ENCODE data around the gene HEPH.
"Not testable (repeated sequence)": the region's sequence is repeated elsewhere in the genome, so short reads cannot be mapped to it uniquely, and the experiment has no call there.

HEPH gene

GRCh38 chrX:66163849-66164411 is at the start of gene HEPH:
HEPH (plus strand) TSS chrX:66164247; CDS start chrX:66170571, 6,324 bp downstream.
- no peak within 1 kb of the TSS for H3K27ac Mint-ChIP-seq
- H3K27me3 Mint-ChIP-seq: peaks cover 2% of the 10 kb centered on the region
- no peak within 1 kb of the TSS for H3K4me3 Mint-ChIP-seq
- no peaks in the 10 kb centered on the region for H3K4me1 Mint-ChIP-seq (ENCODE audit: low read depth)
- no peaks in the 10 kb centered on the region for H3K36me3 Mint-ChIP-seq (ENCODE audit: low read depth)
- intact Hi-C loops (cut with micrococcal nuclease): no loop called here
- H3K9me3 Mint-ChIP-seq: no peaks in the 10 kb centered on the region

- H3K9me3 Mint-ChIP-seq; H3K4me1 Mint-ChIP-seq (ENCODE audit: low read depth); H3K27me3 Mint-ChIP-seq; H3K27ac Mint-ChIP-seq; H3K4me3 Mint-ChIP-seq; H3K36me3 Mint-ChIP-seq (ENCODE audit: low read depth): not testable (repeated sequence)
- intact Hi-C loops (cut with micrococcal nuclease): loop anchor here (10.0 kb wide), 1 partner anchor 124 kb away; no protein-coding TSS in a partner anchor
Measured at GRCh38 chrX:66118722-66119121, 45.3 kb upstream of the HEPH start.

- Mint-ChIP-seq H3K9me3 (peaks cover 10% of the 10 kb centered on the region), H3K27me3 (peaks cover 10% of the 10 kb centered on the region)
- H3K36me3 Mint-ChIP-seq (ENCODE audit: low read depth); H3K4me1 Mint-ChIP-seq (ENCODE audit: low read depth); intact Hi-C loops (cut with micrococcal nuclease); H3K4me3 Mint-ChIP-seq; H3K27ac Mint-ChIP-seq: not testable (repeated sequence)
Measured at GRCh38 chrX:66121354-66121753, 42.7 kb upstream of the HEPH start.

GRCh38 chrX:66126662-66127061 is 37.4 kb upstream of the HEPH start:
- Mint-ChIP-seq H3K36me3 (ENCODE audit: low read depth) (no peaks in the 10 kb centered on the region), H3K4me1 (ENCODE audit: low read depth) (peaks cover 6% of the 10 kb centered on the region), H3K27me3 (peaks cover 13% of the 10 kb centered on the region), H3K9me3 (peaks cover 10% of the 10 kb centered on the region), H3K27ac (no peak overlapping the region), H3K4me3 (no peak overlapping the region)
- intact Hi-C loops (cut with micrococcal nuclease): no loop called here

GRCh38 chrX:66130469-66130868 is 33.6 kb upstream of the HEPH start:
- H3K4me1 Mint-ChIP-seq (ENCODE audit: low read depth): no peaks in the 10 kb centered on the region
- no peak overlapping the region for H3K4me3 Mint-ChIP-seq
- H3K9me3 Mint-ChIP-seq: no peaks in the 10 kb centered on the region
- no peaks in the 10 kb centered on the region for H3K36me3 Mint-ChIP-seq (ENCODE audit: low read depth)
- intact Hi-C loops (cut with micrococcal nuclease): no loop called here
- H3K27ac Mint-ChIP-seq: no peak overlapping the region
- peaks cover 12% of the 10 kb centered on the region for H3K27me3 Mint-ChIP-seq

GRCh38 chrX:66135284-66135683 is 28.8 kb upstream of the HEPH start:
- H3K4me1 Mint-ChIP-seq (ENCODE audit: low read depth); H3K9me3 Mint-ChIP-seq; H3K27me3 Mint-ChIP-seq; H3K36me3 Mint-ChIP-seq (ENCODE audit: low read depth); H3K4me3 Mint-ChIP-seq; intact Hi-C loops (cut with micrococcal nuclease); H3K27ac Mint-ChIP-seq: not testable (repeated sequence)

GRCh38 chrX:66142351-66142750 is 21.7 kb upstream of the HEPH start:
- H3K4me3 Mint-ChIP-seq: no peak overlapping the region
- intact Hi-C loops (cut with micrococcal nuclease): no loop called here
- H3K27me3 Mint-ChIP-seq: no peaks in the 10 kb centered on the region
- H3K36me3 Mint-ChIP-seq (ENCODE audit: low read depth): no peaks in the 10 kb centered on the region
- H3K9me3 Mint-ChIP-seq: no peaks in the 10 kb centered on the region
- no peak overlapping the region for H3K27ac Mint-ChIP-seq
- H3K4me1 Mint-ChIP-seq (ENCODE audit: low read depth): no peaks in the 10 kb centered on the region

GRCh38 chrX:66144258-66144657 is 19.8 kb upstream of the HEPH start:
- H3K9me3 Mint-ChIP-seq: no peaks in the 10 kb centered on the region
- intact Hi-C loops (cut with micrococcal nuclease): no loop called here
- no peaks in the 10 kb centered on the region for H3K36me3 Mint-ChIP-seq (ENCODE audit: low read depth)
- no peak overlapping the region for H3K4me3 Mint-ChIP-seq
- no peak overlapping the region for H3K27ac Mint-ChIP-seq
- H3K27me3 Mint-ChIP-seq: no peaks in the 10 kb centered on the region
- no peaks in the 10 kb centered on the region for H3K4me1 Mint-ChIP-seq (ENCODE audit: low read depth)

GRCh38 chrX:66149519-66149918 is 14.5 kb upstream of the HEPH start:
- Mint-ChIP-seq H3K36me3 (ENCODE audit: low read depth) (no peaks in the 10 kb centered on the region), H3K4me1 (ENCODE audit: low read depth) (no peaks in the 10 kb centered on the region), H3K27me3 (no peaks in the 10 kb centered on the region), H3K4me3 (no peak overlapping the region), H3K9me3 (no peaks in the 10 kb centered on the region), H3K27ac (no peak overlapping the region)
- intact Hi-C loops (cut with micrococcal nuclease): no loop called here

- Mint-ChIP-seq H3K36me3 (ENCODE audit: low read depth) (no peaks in the 10 kb centered on the region), H3K27ac (no peak overlapping the region), H3K4me3 (no peak overlapping the region), H3K27me3 (no peaks in the 10 kb centered on the region), H3K9me3 (no peaks in the 10 kb centered on the region), H3K4me1 (ENCODE audit: low read depth) (no peaks in the 10 kb centered on the region)
- intact Hi-C loops (cut with micrococcal nuclease): no loop called here
Measured at GRCh38 chrX:66150163-66150562, 13.9 kb upstream of the HEPH start.

GRCh38 chrX:66162331-66162822 is 1.7 kb upstream of the HEPH start:
- peaks cover 2% of the 10 kb centered on the region for H3K27me3 Mint-ChIP-seq
- H3K36me3 Mint-ChIP-seq (ENCODE audit: low read depth): no peaks in the 10 kb centered on the region
- H3K27ac Mint-ChIP-seq: no peak overlapping the region
- H3K4me1 Mint-ChIP-seq (ENCODE audit: low read depth): no peaks in the 10 kb centered on the region
- H3K4me3 Mint-ChIP-seq: no peak overlapping the region
- intact Hi-C loops (cut with micrococcal nuclease): no loop called here
- H3K9me3 Mint-ChIP-seq: no peaks in the 10 kb centered on the region

GRCh38 chrX:66163447-66163846 is 600 bp upstream of the HEPH start:
- no peak overlapping the region for H3K27ac Mint-ChIP-seq

GRCh38 chrX:66164470-66164869 is 423 bp downstream of the HEPH start:
- Mint-ChIP-seq H3K4me3 (no peak overlapping the region), H3K9me3 (no peaks in the 10 kb centered on the region), H3K27me3 (peaks cover 2% of the 10 kb centered on the region), H3K4me1 (ENCODE audit: low read depth) (no peaks in the 10 kb centered on the region), H3K36me3 (ENCODE audit: low read depth) (no peaks in the 10 kb centered on the region), H3K27ac (no peak overlapping the region)
- intact Hi-C loops (cut with micrococcal nuclease): no loop called here

More at GRCh38 chrX:66163447-66163846, 600 bp upstream of the HEPH start:
- intact Hi-C loops (cut with micrococcal nuclease): no loop called here
- peaks cover 2% of the 10 kb centered on the region for H3K27me3 Mint-ChIP-seq
- no peaks in the 10 kb centered on the region for H3K36me3 Mint-ChIP-seq (ENCODE audit: low read depth)
- no peaks in the 10 kb centered on the region for H3K9me3 Mint-ChIP-seq
- H3K4me1 Mint-ChIP-seq (ENCODE audit: low read depth): no peaks in the 10 kb centered on the region
- no peak overlapping the region for H3K4me3 Mint-ChIP-seq

GRCh38 chrX:66164931-66165330 is 884 bp downstream of the HEPH start:
- H3K27ac Mint-ChIP-seq: no peak overlapping the region
- peaks cover 2% of the 10 kb centered on the region for H3K27me3 Mint-ChIP-seq
- H3K9me3 Mint-ChIP-seq: no peaks in the 10 kb centered on the region
- no peak overlapping the region for H3K4me3 Mint-ChIP-seq
- H3K36me3 Mint-ChIP-seq (ENCODE audit: low read depth): no peaks in the 10 kb centered on the region
- no peaks in the 10 kb centered on the region for H3K4me1 Mint-ChIP-seq (ENCODE audit: low read depth)
- intact Hi-C loops (cut with micrococcal nuclease): no loop called here

- Mint-ChIP-seq H3K9me3 (no peaks in the 10 kb centered on the region), H3K4me3 (no peak overlapping the region), H3K4me1 (ENCODE audit: low read depth) (no peaks in the 10 kb centered on the region), H3K27ac (no peak overlapping the region), H3K27me3 (peaks cover 2% of the 10 kb centered on the region), H3K36me3 (ENCODE audit: low read depth) (no peaks in the 10 kb centered on the region)
- intact Hi-C loops (cut with micrococcal nuclease): no loop called here
Measured at GRCh38 chrX:66166671-66167070, 2.6 kb downstream of the HEPH start.
